ENCODE data around the gene MFSD1.

GRCh38 chr3:158792709-158793108 lies 9.1 kb upstream of the MFSD1 start:
- TF ChIP-seq CTCF (IDR thresholded peaks at IDR 0.05) (no peak), POLR2A (IDR thresholded peaks at IDR 0.05) (no peak), POLR2AphosphoS5 (IDR thresholded peaks at IDR 0.05) (no peak)
